ENCODE data around the gene PLSCR5. TPM values are rescaled to one million over a fixed set of nuclear protein-coding genes. Genes with fewer than 3 reads are reported as not detected.

PLSCR5 gene
- polyA plus RNA-seq, 3 donors = not detected

GRCh38 chr3:146581951-146582467, 23.1 kb downstream of the PLSCR5 start:
- peak in 1 of 3 donors; percentile 8 for DNase-seq
- no peak overlapping the region for H2AFZ ChIP-seq (ENCODE audit: insufficient read depth, low read depth, low read length, poor library complexity, severe bottlenecking)
- H3K4me1 Mint-ChIP-seq = no peaks in the 10 kb centered on the region

GRCh38 chr3:146581080-146581601, 24.0 kb downstream of the PLSCR5 start:
- no peak overlapping the region for H3K9ac ChIP-seq (ENCODE audit: insufficient read depth, low read length, poor library complexity, severe bottlenecking)
- Mint-ChIP-seq H3K4me1 (no peaks in the 10 kb centered on the region), H3K27ac (no peak overlapping the region), H3K9me3 (peaks cover 2 to 10% (median 5%) of the 10 kb centered on the region in 7 donors), H3K36me3 (no peaks in the 10 kb centered on the region), H3K27me3 (ENCODE audit: low read depth in 3 of 3) (peaks cover 0 to 3% (median under 1%) of the 10 kb centered on the region in 3 donors), H3K4me3 (no peak overlapping the region)
- H3K27me3 ChIP-seq (ENCODE audit: control insufficient read depth in 2 of 2, insufficient read depth in 2 of 2, low read length in 2 of 2) = no peaks in the 10 kb centered on the region
- whole genome bisulfite sequencing (ENCODE audit: insufficient coverage) = no CpG with 5 or more reads among the region's 1 CpG
- intact Hi-C loops (cut with micrococcal nuclease) = loop anchor here in 1 of 2 donors (10.0 kb wide), 1 partner anchor 356 kb away; no protein-coding TSS in a partner anchor
- peaks cover 3% of the 10 kb centered on the region in 2 donors for H3K9me3 ChIP-seq (replicated peaks in 1 of 2; ENCODE audit: control insufficient read depth in 1 of 2, insufficient read depth in 1 of 2, low read length in 2 of 2)
- no peaks in the 10 kb centered on the region for H4K20me1 ChIP-seq (ENCODE audit: insufficient read depth, low read length)
- H3K36me3 ChIP-seq (replicated peaks in 1 of 2; ENCODE audit: control insufficient read depth in 1 of 2, insufficient read depth in 2 of 2, low read length in 2 of 2) = no peaks in the 10 kb centered on the region
- H3K79me2 ChIP-seq (ENCODE audit: insufficient read depth, low read length) = no peaks in the 10 kb centered on the region
- H2AFZ ChIP-seq (ENCODE audit: insufficient read depth, low read depth, low read length, poor library complexity, severe bottlenecking) = no peak overlapping the region
- H3K27ac ChIP-seq (ENCODE audit: low read depth in 1 of 2, low read length in 2 of 2) = no peak overlapping the region
- no peak overlapping the region for H3K4me2 ChIP-seq (replicated peaks; ENCODE audit: extremely low read depth, low read length, poor library complexity, severe bottlenecking)
- no peaks in the 10 kb centered on the region for H3K4me1 ChIP-seq (ENCODE audit: control insufficient read depth in 1 of 2, insufficient read depth in 2 of 2, low read length in 2 of 2)
- H3K4me3 ChIP-seq (replicated peaks in 1 of 3; ENCODE audit: low read depth in 2 of 3, low read length in 3 of 3) = no peak overlapping the region
- TF ChIP-seq CTCF (IDR thresholded peaks at IDR 0.05) = no peak
- DNase-seq = no peak

More at GRCh38 chr3:146581951-146582467, 23.1 kb downstream of the PLSCR5 start:
- peaks cover 0 to 3% (median 0%) of the 10 kb centered on the region in 3 donors for H3K27me3 Mint-ChIP-seq (ENCODE audit: low read depth in 3 of 3)
- no peak overlapping the region for H3K4me3 ChIP-seq (replicated peaks in 1 of 3; ENCODE audit: low read depth in 2 of 3, low read length in 3 of 3)
- H3K4me2 ChIP-seq (replicated peaks; ENCODE audit: extremely low read depth, low read length, poor library complexity, severe bottlenecking) = no peak overlapping the region
- intact Hi-C loops (cut with micrococcal nuclease) = loop anchor here in 1 of 2 donors (10.0 kb wide), 1 partner anchor 357 kb away; no protein-coding TSS in a partner anchor
- no peak for TF ChIP-seq CTCF (IDR thresholded peaks at IDR 0.05)
- H3K4me1 ChIP-seq (ENCODE audit: control insufficient read depth in 1 of 2, insufficient read depth in 2 of 2, low read length in 2 of 2) = no peaks in the 10 kb centered on the region
- H3K27ac ChIP-seq (ENCODE audit: low read depth in 1 of 2, low read length in 2 of 2) = no peak overlapping the region
- H3K36me3 Mint-ChIP-seq = no peaks in the 10 kb centered on the region
- H4K20me1 ChIP-seq (ENCODE audit: insufficient read depth, low read length) = no peaks in the 10 kb centered on the region
- peaks cover 3% of the 10 kb centered on the region in 2 donors for H3K9me3 ChIP-seq (replicated peaks in 1 of 2; ENCODE audit: control insufficient read depth in 1 of 2, insufficient read depth in 1 of 2, low read length in 2 of 2)
- no peaks in the 10 kb centered on the region for H3K27me3 ChIP-seq (ENCODE audit: control insufficient read depth in 2 of 2, insufficient read depth in 2 of 2, low read length in 2 of 2)
- H3K36me3 ChIP-seq (replicated peaks in 1 of 2; ENCODE audit: control insufficient read depth in 1 of 2, insufficient read depth in 2 of 2, low read length in 2 of 2) = no peaks in the 10 kb centered on the region
- H3K27ac Mint-ChIP-seq = peak overlapping the region in 1 of 7 donors; percentile 23
- H3K9me3 Mint-ChIP-seq = peaks cover 2 to 10% (median 5%) of the 10 kb centered on the region in 7 donors
- no peak overlapping the region for H3K9ac ChIP-seq (ENCODE audit: insufficient read depth, low read length, poor library complexity, severe bottlenecking)
- H3K79me2 ChIP-seq (ENCODE audit: insufficient read depth, low read length) = no peaks in the 10 kb centered on the region
- no peak overlapping the region for H3K4me3 Mint-ChIP-seq

Data from CD14-positive monocyte (primary cell).